Activated T-cell treated with anti-CD3 and anti-CD28 coated beads, Interleukin-2, amount 50 U/mL, for 1 hour (primary cell): ENCODE data around the gene SV2C.
A peak's percentile ranks its signal among the peaks of the same experiment; 100 is the strongest.

Experiments used
- DNase-seq: peaks from one replicate; pipeline ENCODE4 v3.0.0-alpha.2; 2020

SV2C gene

DNA sequence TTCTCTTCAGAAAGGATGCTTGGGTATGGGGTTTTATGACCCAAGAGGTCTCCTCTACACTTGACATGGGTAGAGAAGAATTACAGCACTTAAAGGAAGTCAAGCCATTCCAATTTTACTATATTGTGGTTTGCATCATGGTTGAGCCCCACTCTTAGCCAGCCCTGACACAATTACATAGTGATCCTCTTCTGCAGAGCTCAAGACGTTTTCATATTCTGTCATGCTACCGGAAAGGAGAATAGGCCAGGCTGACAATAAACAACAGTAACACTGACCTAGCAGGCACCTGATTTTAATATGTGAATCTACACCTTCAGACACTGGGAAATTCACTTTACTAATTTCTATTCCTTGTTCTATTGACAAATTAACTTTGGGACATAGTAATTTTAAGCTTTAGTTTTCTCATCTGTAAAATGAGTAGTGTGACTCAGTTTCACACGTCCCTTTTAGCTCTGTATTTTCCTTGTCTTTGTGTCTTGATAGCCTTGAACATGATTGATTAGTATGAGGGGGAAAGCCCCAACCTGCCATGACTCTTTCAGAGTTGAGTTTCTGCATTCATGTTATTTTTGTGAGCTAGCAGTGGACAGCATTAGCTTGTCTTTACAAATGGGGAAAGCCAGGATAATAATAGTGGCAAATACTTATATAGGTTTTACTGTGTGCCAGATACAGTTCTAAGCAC lies 83.8 kb downstream of the SV2C start:
- DNase-seq: no peak

- DNase-seq: no peak
Measured at GRCh38 chr5:76169146-76169905, 86.1 kb downstream of the SV2C start.

- no peak for DNase-seq
Measured at GRCh38 chr5:76174101-76174500, 90.9 kb downstream of the SV2C start.

DNA sequence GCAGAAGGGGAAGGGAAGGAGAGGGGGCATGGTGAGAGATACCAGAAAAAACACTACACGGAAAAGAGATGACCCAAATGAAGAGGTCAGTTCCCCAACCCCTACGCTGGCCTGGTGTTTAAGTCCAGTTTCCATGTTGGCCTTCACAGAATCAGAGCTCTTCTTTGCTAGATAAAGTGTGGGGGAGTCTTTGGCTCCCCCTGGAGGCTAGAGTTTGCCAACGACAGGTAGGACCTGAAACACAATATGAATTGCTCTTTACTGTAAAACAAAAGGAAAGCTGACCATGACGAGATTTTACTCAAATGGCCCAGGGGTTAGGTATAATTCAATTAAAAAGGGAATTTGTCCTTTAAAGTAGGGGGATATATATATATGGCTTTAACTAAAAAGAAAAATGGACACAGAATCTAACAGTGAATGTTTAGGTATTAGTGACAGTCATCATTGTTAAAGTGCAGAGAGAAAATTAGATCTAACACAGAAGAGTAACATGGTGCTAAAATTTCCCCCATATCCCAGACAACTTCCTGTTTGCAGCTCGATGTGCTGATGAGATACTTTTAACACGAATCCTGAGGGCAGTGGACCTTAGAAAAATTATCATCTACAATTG lies 92.0 kb downstream of the SV2C start:
- DNase-seq: peak; percentile 40

GRCh38 chr5:76175821-76176403 lies 92.7 kb downstream of the SV2C start:
- peak; percentile 18 for DNase-seq

- no peak for DNase-seq
Measured at GRCh38 chr5:76177978-76178377, 94.8 kb downstream of the SV2C start.

DNA sequence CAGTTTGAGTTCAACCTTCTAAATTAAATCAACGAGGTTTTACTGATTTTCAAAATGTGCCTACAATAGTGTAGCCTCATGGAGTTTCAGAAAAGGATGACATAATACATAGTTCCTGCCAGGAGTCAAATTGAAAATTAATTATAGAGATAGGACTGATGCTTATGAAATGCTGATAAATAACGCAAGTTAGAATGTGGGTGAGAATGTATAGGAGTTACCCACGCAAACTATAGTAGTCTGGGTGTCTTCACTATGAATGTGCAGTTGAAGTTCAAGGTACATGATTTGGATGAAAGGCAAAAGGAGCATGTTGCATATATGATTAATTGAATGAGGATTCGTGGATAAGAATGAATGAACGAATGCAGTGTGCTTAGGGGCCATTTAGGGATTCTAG lies 95.7 kb downstream of the SV2C start:
- DNase-seq: no peak

- DNase-seq: no peak
Measured at GRCh38 chr5:76180814-76181805, 97.9 kb downstream of the SV2C start.

DNA sequence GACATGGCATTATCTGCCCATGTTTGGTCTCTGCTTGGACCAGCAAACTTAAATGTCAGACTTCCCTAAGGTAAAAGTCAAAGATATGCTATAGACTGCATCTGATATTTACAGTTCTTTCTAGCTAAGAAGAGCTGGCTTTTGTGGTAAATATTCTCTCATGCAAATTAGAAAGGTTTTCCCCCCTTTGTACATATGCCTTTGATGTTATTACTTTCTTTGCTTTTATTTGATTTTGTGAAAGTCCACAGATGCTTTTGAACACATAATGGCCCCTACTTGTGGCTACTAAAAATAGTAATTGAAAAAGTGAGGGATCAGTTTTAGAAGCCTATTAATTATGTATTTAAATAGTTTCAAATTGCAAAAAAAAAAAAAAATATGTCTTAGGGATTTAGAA lies 104.2 kb downstream of the SV2C start:
- DNase-seq: no peak

GRCh38 chr5:76190356-76190755 lies 107.2 kb downstream of the SV2C start:
- no peak for DNase-seq

DNA sequence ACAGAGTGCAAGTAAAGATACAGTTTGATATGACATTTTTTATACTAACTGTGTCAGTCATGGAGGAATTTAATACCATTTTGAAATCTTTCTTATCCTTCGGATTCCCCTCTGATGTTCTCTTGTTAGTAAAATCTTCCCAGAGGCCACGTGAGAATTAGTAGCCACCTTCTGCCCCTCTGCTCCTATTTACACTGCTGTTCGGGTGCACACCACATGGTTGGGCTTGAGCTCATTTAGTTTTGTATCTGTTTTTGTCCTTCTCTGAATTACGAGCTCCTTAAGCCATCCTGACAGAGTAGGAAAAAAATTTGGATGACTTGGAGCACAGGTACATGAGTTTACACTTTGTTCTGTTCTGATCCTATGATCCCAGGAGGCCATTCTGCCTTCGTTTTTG lies 109.7 kb downstream of the SV2C start:
- no peak for DNase-seq

DNA sequence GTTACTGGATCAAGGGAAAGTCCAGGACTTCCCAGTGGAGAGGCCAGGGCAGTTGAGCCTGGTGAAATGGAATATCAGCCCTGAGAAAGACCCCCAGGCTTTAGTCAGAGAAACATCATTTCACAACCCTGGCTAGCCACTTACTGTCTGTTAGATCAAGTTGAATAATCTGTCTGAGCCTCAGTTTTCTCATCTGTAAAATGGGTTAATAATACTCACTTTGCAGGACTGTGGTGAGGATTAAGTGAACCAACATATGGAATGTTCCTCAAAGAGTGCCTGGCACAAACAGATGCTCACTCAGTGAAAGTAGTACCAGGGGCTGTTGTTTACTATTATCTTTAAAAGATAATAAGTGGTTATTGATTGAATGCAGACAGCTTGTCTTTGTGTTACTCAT lies 110.5 kb downstream of the SV2C start:
- no peak for DNase-seq

DNA sequence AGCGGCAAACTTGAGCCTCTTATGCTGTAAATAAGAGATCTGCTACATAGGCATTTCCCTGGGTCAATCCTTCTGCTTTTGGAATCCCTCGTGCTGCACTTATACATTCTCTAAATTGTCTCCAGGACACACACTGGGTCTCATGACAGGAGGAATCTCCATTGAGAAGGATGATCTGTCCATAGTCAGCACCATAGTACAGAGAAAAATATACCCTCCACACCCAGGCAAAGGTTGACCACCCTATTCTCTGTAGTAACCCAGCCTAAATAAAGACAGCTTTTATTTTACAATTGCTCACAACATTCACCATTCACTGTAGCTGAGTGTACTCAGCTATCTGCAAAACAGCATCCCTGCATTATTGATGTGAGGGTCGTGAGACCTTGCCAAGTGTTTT lies 111.2 kb downstream of the SV2C start:
- no peak for DNase-seq

DNA sequence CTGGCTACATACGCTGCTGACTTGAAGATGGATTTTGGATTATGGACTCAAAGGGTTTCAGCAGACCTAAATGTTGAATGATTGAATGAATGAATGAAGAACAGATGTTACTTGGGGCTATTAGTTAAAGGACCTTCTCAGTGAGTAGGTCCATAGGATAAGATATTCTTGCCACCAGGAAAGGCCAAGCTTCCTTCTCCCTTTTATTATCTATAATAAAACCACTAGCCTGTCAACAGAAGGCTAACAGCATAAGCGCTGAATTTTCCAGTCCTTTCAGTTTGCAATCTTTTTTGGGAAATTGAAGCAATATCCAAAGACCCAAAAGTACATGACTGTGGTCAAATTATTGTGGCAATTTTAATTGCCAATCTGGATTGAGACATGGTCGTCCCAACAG lies 113.3 kb downstream of the SV2C start:
- no peak for DNase-seq

GRCh38 chr5:76196886-76197489 lies 113.8 kb downstream of the SV2C start:
- DNase-seq: no peak

GRCh38 chr5:76197726-76198125 lies 114.5 kb downstream of the SV2C start:
- DNase-seq: no peak

GRCh38 chr5:76199336-76200318 lies 116.4 kb downstream of the SV2C start:
- no peak for DNase-seq

GRCh38 chr5:76202182-76202581 lies 119.0 kb downstream of the SV2C start:
- DNase-seq: no peak

- DNase-seq: no peak
Measured at GRCh38 chr5:76204191-76204590, 121.0 kb downstream of the SV2C start.

- DNase-seq: no peak
Measured at GRCh38 chr5:76204713-76205112, 121.5 kb downstream of the SV2C start.

DNA sequence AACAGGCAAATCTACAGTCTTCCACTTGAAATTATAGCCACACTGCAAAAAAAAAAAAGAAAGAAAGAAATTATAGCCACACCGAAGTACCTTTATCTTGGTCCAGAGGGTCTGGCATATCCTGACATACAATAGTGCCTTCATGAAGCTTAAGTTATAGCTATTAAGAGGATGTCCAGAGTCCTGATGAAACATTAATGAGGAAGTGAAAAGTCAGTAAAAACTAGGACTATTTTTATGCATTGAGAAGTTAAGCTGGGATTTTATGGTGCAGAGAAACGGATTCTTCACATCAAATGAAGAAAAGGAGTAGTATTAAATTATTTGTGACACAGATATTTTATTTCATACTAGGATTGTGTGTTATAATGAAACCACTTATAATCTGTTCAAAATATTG lies 123.9 kb downstream of the SV2C start:
- DNase-seq: no peak
